Measurements from ENCODE around the gene PLCB1.
"Not testable (repeated sequence)": the region's sequence is repeated elsewhere in the genome, so short reads cannot be mapped to it uniquely, and the experiment has no call there.

DNA sequence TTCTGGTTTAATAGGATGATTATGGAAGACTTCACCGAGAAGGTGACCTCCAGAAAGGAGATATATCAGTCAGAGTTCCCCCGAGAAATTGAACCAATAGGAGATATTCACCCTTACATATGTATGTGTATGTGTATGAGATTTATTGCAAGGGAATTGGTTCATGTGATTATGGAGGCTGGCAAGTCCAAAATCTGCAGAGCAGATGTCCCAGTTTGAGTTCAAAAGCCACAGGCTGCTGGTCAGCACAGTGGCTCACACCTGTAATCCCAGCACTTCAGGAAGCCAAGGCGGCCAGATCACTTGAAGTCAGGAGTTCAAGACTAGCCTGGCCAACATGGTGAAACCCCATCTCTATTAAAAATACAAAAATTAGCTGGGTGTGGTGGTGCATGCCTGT lies 702.2 kb downstream of the PLCB1 start:
- TF ChIP-seq, protein P1, sequence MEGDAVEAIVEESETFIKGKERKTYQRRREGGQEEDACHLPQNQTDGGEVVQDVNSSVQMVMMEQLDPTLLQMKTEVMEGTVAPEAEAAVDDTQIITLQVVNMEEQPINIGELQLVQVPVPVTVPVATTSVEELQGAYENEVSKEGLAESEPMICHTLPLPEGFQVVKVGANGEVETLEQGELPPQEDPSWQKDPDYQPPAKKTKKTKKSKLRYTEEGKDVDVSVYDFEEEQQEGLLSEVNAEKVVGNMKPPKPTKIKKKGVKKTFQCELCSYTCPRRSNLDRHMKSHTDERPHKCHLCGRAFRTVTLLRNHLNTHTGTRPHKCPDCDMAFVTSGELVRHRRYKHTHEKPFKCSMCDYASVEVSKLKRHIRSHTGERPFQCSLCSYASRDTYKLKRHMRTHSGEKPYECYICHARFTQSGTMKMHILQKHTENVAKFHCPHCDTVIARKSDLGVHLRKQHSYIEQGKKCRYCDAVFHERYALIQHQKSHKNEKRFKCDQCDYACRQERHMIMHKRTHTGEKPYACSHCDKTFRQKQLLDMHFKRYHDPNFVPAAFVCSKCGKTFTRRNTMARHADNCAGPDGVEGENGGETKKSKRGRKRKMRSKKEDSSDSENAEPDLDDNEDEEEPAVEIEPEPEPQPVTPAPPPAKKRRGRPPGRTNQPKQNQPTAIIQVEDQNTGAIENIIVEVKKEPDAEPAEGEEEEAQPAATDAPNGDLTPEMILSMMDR (IDR thresholded peaks at IDR 0.05), result not testable (repeated sequence)
- not testable (repeated sequence) for TF ChIP-seq POLR2A (IDR thresholded peaks at IDR 0.05)

Measured in Peyer's patch (tissue), 4 donors.